ENCODE data around the gene LDHAL6B.

LDHAL6B gene

GRCh38 chr15:59174151-59174834 is 32.4 kb upstream of the LDHAL6B start:
- TF ChIP-seq CTCF (IDR thresholded peaks at IDR 0.05; ENCODE audit: low read depth, low read length), result no peak
- H3K4me3 ChIP-seq (ENCODE audit: low read depth, low read length), result no peak overlapping the region
- H3K36me3 ChIP-seq, result no peaks in the 10 kb centered on the region
- H3K27ac ChIP-seq, result no peak overlapping the region
- H3K9me3 ChIP-seq (ENCODE audit: severe bottlenecking), result no peaks in the 10 kb centered on the region
- no peak for DNase-seq
- no peaks in the 10 kb centered on the region for H3K27me3 ChIP-seq (ENCODE audit: insufficient read depth, low read depth, severe bottlenecking)

- peak; percentile 80 for TF ChIP-seq CTCF (IDR thresholded peaks at IDR 0.05; ENCODE audit: low read depth, low read length)
- Histone ChIP-seq H3K9me3 (ENCODE audit: severe bottlenecking) (no peaks in the 10 kb centered on the region), H3K27me3 (ENCODE audit: insufficient read depth, low read depth, severe bottlenecking) (no peaks in the 10 kb centered on the region), H3K4me3 (ENCODE audit: low read depth, low read length) (no peak overlapping the region), H3K36me3 (no peaks in the 10 kb centered on the region), H3K27ac (no peak overlapping the region)
- DNase-seq, result peak; percentile 68
Observed at GRCh38 chr15:59174835-59175831, 31.5 kb upstream of the LDHAL6B start.

GRCh38 chr15:59176653-59177316 is 29.9 kb upstream of the LDHAL6B start:
- no peak for TF ChIP-seq CTCF (IDR thresholded peaks at IDR 0.05; ENCODE audit: low read depth, low read length)
- Histone ChIP-seq H3K36me3 (no peaks in the 10 kb centered on the region), H3K27ac (no peak overlapping the region), H3K27me3 (ENCODE audit: insufficient read depth, low read depth, severe bottlenecking) (no peaks in the 10 kb centered on the region), H3K9me3 (ENCODE audit: severe bottlenecking) (peaks cover 2% of the 10 kb centered on the region), H3K4me3 (ENCODE audit: low read depth, low read length) (no peak overlapping the region)
- no peak for DNase-seq

GRCh38 chr15:59177317-59177660 is 29.4 kb upstream of the LDHAL6B start:
- Histone ChIP-seq H3K27ac (no peak overlapping the region), H3K9me3 (ENCODE audit: severe bottlenecking) (peaks cover 2% of the 10 kb centered on the region), H3K4me3 (ENCODE audit: low read depth, low read length) (no peak overlapping the region), H3K36me3 (no peaks in the 10 kb centered on the region), H3K27me3 (ENCODE audit: insufficient read depth, low read depth, severe bottlenecking) (no peaks in the 10 kb centered on the region)
- DNase-seq, result no peak
- TF ChIP-seq CTCF (IDR thresholded peaks at IDR 0.05; ENCODE audit: low read depth, low read length), result no peak

- no peak for DNase-seq
Observed at GRCh38 chr15:59178151-59178695, 28.4 kb upstream of the LDHAL6B start.

More at GRCh38 chr15:59178151-59178695, 28.4 kb upstream of the LDHAL6B start:
- Histone ChIP-seq H3K36me3 (no peaks in the 10 kb centered on the region), H3K4me3 (ENCODE audit: low read depth, low read length) (no peak overlapping the region), H3K27ac (no peak overlapping the region), H3K9me3 (ENCODE audit: severe bottlenecking) (peaks cover 2% of the 10 kb centered on the region), H3K27me3 (ENCODE audit: insufficient read depth, low read depth, severe bottlenecking) (no peaks in the 10 kb centered on the region)
- TF ChIP-seq CTCF (IDR thresholded peaks at IDR 0.05; ENCODE audit: low read depth, low read length), result no peak

Measured in WERI-Rb-1 (cell line).